ENCODE data around the gene CEP97.

DNA sequence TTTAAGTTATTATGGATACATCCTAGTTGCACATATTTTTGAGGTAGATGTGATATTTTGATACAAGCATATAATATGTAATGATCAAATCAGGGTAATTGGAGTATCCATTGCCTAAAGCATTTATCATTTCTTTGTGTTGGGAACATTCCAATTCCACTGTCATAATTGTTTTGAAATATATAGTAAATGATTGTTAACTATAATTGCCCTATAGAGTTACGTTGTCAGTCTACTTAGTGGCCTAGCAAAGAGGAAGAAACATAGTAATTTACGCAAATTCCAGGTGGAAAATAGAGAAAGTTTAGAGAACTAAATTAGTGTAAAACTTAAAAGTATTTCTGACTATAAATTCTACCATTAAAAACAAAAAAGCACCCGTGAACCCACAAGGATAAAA is 79.5 kb downstream of the CEP97 start:
- TF ChIP-seq EZH2 (IDR thresholded peaks at IDR 0.05; ENCODE audit: borderline replicate concordance, low read depth, low read length, severe bottlenecking) (no peak), CTCF (IDR thresholded peaks at IDR 0.05; ENCODE audit: borderline replicate concordance, extremely low read depth, low read length, poor library complexity, severe bottlenecking) (no peak)

Measured in DND-41 (cell line).